GM18511 (cell line): ENCODE data around the gene TRIO.
"Not testable (repeated sequence)": the region's sequence is repeated elsewhere in the genome, so short reads cannot be mapped to it uniquely, and the experiment has no call there.

Source experiments
- ATAC-seq: cut with Tn5 transposase; IDR thresholded peaks from one replicate; pipeline ENCODE4 v1.9.1; 2021; ENCODE audit warnings: mild to moderate bottlenecking, moderate library complexity; ENCODE audit not compliant: unreplicated experiment

The TRIO gene

DNA sequence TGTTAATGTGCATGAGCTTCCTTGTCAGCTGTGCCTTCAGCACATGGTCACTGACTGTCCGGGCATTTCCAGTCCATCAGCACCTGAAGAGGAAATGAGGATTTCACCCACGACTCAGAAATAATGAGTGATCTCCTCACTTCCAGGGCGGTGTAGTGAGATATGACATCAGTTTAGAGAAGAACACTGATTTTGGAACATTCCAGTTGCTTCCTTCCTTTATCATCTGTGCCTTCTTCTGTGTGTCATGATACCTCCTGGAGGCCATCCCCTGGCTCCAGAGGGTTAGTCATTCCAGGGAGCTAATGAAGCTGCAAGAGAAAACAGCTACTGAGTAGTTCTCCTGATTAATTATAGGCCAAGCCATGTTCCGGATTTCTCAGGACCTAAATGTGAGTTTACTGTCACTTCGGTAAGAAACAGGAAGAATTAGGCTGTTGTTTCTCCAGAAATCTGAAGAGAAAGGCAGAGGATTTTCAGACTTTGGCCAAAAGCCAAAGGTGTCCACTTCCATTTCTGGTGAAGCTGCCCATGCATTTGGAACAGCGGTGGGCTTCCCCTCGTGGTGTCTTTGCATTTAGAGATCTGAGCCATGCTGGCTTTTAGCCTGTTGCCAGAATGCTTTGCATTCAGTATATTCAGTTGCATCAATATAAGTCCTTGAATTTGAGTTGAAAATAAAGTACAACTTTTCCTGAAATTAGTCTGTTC, 277.1 kb downstream of the TRIO start:
- no peak for ATAC-seq

DNA sequence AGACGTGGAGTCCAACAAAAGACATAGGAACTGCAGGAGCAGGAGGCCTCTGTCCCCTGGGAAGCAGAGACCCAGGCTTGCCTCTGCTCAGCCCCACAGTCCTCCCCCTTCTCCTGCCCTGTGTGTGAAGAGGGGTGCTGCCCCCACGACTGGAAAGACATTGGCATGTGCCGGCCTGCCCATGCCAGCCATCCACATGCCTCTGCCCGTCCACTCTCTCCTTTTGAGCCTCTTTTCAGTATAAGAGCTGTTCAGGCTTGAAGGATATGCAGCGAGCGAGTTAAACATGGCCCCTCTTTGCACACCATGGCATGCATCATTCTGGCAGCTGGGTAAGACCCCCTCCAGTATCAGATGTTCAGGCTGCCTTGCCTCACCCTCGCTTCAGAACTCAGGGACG, 278.7 kb downstream of the TRIO start:
- no peak for ATAC-seq

GRCh38 chr5:14424011-14424685, 281.0 kb downstream of the TRIO start:
- ATAC-seq, result no peak

DNA sequence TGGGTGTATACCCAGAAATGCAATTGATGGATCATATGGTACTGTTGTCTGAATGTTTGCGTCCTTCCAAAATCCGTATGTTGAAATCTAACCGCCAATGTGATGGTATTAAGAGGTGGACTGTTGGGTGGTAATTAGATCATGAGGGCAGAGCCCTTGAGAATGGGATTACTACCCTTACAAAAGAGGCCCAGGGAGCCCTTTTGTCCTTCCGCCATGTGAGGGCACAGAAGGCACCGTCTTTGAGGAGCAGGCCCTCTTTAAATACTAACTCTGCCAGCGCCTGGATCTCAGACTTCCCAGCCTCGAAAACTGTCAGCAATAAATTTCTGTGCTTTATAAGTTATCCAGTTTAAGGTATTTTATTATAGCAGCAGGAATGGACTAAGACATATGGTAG, 282.4 kb downstream of the TRIO start:
- ATAC-seq, result no peak

DNA sequence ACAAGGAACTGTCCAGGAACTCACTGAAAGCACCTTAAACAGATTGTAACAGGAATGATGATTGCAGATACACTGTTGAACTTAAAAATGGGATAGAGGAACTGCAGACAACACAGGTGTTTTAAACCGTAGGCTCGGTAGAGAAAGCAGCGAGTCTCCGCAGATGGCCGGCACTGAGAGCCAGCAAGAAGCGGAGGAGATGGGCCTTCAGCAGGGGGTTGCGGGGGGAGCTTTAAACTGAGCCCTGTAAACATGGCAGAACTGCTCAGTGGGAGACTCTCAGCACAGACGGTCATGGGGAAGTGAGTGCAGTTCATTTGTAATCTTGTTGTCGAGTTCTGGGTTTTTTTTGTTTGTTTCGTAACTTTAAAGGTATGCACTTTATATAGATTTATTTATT, 283.4 kb downstream of the TRIO start:
- ATAC-seq, result no peak

GRCh38 chr5:14428302-14429081, 285.4 kb downstream of the TRIO start:
- no peak for ATAC-seq

GRCh38 chr5:14429101-14430050, 286.2 kb downstream of the TRIO start:
- no peak for ATAC-seq

- ATAC-seq, result no peak
These were observed 288.4 kb downstream of the TRIO start for GRCh38 chr5:14431534-14431933.

GRCh38 chr5:14432931-14433589, 289.9 kb downstream of the TRIO start:
- ATAC-seq, result no peak

- ATAC-seq, result no peak
These were observed 292.3 kb downstream of the TRIO start for GRCh38 chr5:14435481-14435880.

- not testable (repeated sequence) for ATAC-seq
These were observed 293.0 kb downstream of the TRIO start for GRCh38 chr5:14436122-14436521.

DNA sequence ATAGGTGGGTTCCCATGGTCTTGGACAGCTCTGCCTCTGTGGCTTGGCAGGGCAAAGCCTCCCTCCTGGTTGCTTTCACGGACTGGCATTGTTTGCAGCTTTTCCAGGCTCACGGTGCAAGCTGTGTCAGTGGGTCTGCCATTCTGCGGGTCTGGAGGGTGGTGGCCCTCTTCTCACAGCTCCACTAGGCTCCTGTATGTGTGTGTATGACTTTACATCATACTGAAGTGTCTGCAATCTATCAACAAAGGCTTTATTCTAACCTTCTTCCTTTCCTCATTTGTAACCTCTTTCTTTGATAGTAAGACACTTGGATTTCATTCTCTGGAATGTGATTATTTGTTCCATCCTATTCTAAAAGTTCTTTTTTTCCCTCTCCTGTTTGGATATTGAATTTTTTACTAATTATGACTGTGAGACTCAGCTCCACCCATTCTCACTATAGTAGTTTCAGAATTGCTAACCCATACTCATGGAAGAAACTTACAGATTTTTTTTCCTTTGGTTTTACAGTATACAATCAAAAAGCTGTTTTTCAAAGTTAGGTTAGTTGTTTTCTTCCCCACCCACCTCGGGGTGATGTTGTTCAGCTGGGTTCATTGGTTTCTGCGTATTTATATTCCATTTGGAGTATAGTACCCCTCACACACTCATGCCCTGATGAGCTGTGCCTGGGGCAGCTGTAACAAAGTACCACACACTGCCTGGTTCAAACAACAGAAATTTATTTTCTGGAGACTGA, 293.8 kb downstream of the TRIO start:
- peak; percentile 67 for ATAC-seq

GRCh38 chr5:14438195-14438606, 295.1 kb downstream of the TRIO start:
- peak; percentile 52 for ATAC-seq

GRCh38 chr5:14439087-14439871, 296.1 kb downstream of the TRIO start:
- ATAC-seq, result no peak

GRCh38 chr5:14440223-14440581, 297.1 kb downstream of the TRIO start:
- no peak for ATAC-seq

GRCh38 chr5:14440582-14441431, 297.7 kb downstream of the TRIO start:
- ATAC-seq, result no peak

DNA sequence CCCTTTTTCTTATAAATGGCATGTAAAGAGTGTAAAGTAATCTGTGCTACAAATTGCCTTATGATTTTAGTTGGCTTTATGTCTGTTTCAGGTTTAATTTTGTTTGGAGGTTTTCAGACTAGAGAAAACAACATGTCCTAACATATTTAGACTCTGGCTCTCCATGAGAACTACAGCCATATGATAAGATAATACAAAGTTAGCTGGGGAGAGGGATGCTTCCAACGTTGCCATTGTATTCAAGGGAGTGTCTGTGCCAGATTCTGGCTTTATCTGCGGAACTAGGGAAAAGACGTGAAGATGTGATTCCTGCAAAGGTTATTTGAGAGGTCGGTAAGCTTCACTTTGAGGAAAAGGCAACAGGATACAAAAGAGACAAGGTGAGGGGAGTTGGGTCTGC, 298.5 kb downstream of the TRIO start:
- ATAC-seq, result no peak

DNA sequence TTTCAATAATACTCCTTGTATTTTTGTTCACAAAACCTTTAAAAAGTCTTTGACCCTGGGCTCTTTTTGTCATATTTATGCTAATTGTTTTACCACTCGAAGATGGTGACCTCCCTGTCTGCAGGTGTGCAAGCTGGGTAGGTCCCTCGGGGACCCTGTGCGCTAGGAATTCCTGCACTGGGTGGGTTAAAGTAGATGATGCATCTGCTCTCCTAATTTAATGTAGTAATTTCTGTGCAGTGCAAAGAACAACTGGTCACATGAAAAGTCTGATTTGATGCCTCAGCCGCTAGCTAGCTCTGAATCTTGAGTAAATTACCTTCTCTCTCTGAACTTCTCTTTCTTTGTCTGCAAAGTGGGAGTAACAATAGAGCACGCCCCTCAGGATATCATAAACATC, 299.4 kb downstream of the TRIO start:
- ATAC-seq, result no peak
